IMR-90 (cell line): ENCODE measurements around the gene ADM2. TPM values are rescaled to one million over a fixed set of nuclear protein-coding genes. Genes with fewer than 3 reads are reported as not detected.
A peak's percentile ranks its signal among the peaks of the same experiment; 100 is the strongest.

Experiments
- ATAC-seq: fragments of 200-7000 bp; cut with Tn5 transposase; 2 replicates; pipeline ENCODE4 v1.9.1; 2020; ENCODE audit warnings: low read depth, mild to moderate bottlenecking, moderate library complexity
- BruUV-seq: library from RNA; stranded (reverse); fragments of 400-500 nt; replicated peaks from 2 replicates; lab custom pipeline; 2021; lab: Mats Ljungman, UMichigan
- CTCF ChIA-PET: fragments of 300-600 bp; formaldehyde crosslinking; extraction: SDS; loops from one replicate; lab custom pipeline; 2021; ENCODE audit warnings: antibody characterized with exemption; lab: Yijun Ruan, JAX
- POLR2A ChIA-PET: fragments of 300-600 bp; sonication (Branson Sonifier 250); formaldehyde crosslinking; loops from one replicate; lab custom pipeline; 2022; ENCODE audit warnings: antibody characterized with exemption; ENCODE audit not compliant: unreplicated experiment; lab: Charles Lee
- DNase-seq: peaks from one replicate; pipeline ENCODE4 v3.0.0; 2013
- H2AFZ ChIP-seq: replicated peaks from 2 replicates; pipeline ENCODE3; 2013; ENCODE audit warnings: low read length, mild to moderate bottlenecking; ENCODE audit not compliant: poor library complexity
- H2AK5ac ChIP-seq: 2 replicates; pipeline ENCODE4 v1.6.1; 2013; ENCODE audit warnings: low read depth, low read length, inconsistent platforms
- H2AK9ac ChIP-seq: replicated peaks from 2 replicates; pipeline ENCODE3; 2013; ENCODE audit warnings: mild to moderate bottlenecking, low read depth, low read length, moderate library complexity; ENCODE audit not compliant: poor library complexity
- H2BK120ac ChIP-seq: 2 replicates; pipeline ENCODE4 v1.6.1; 2013; ENCODE audit warnings: low read depth, low read length, inconsistent platforms
- H2BK15ac ChIP-seq: 3 replicates; pipeline ENCODE4 v1.6.1; 2013; ENCODE audit warnings: low read depth, low read length, inconsistent platforms
- H2BK20ac ChIP-seq: 2 replicates; pipeline ENCODE4 v1.6.1; 2013; ENCODE audit warnings: low read depth, mild to moderate bottlenecking, inconsistent platforms, low read length, moderate library complexity
- H2BK5ac ChIP-seq: 2 replicates; pipeline ENCODE4 v1.6.1; 2013; ENCODE audit warnings: mild to moderate bottlenecking, low read depth, low read length, inconsistent platforms; ENCODE audit not compliant: poor library complexity, severe bottlenecking
- H3K14ac ChIP-seq: replicated peaks from 2 replicates; pipeline ENCODE4 v1.6.1; 2013; ENCODE audit warnings: low read depth, low read length, inconsistent platforms
- H3K18ac ChIP-seq: 2 replicates; pipeline ENCODE4 v1.6.1; 2013; ENCODE audit warnings: low read depth, low read length, control low read depth
- H3K23ac ChIP-seq: 2 replicates; pipeline ENCODE4 v1.6.1; 2013; ENCODE audit warnings: low read depth, low read length, inconsistent platforms
- H3K27ac ChIP-seq: 2 replicates; pipeline ENCODE4 v1.5.1; 2013; ENCODE audit warnings: mild to moderate bottlenecking, control low read depth, low read length; ENCODE audit not compliant: insufficient read depth
- H3K27me3 ChIP-seq: 2 replicates; pipeline ENCODE4 v1.6.1; 2013; ENCODE audit warnings: low read length; ENCODE audit not compliant: control insufficient read depth, insufficient read depth
- H3K36me3 ChIP-seq: 2 replicates; pipeline ENCODE4 v1.6.1; 2013; ENCODE audit warnings: low read length, mixed read lengths; ENCODE audit not compliant: control insufficient read depth, insufficient read depth
- H3K4ac ChIP-seq: 2 replicates; pipeline ENCODE4 v1.6.1; 2013; ENCODE audit warnings: low read depth, low read length, inconsistent platforms
- H3K4me1 ChIP-seq: 2 replicates; pipeline ENCODE4 v1.6.1; 2013; ENCODE audit warnings: low read length, mixed read lengths; ENCODE audit not compliant: control insufficient read depth, insufficient read depth
- H3K4me2 ChIP-seq: 2 replicates; pipeline ENCODE4 v1.6.1; 2013; ENCODE audit warnings: low read depth, mild to moderate bottlenecking, control low read depth, low read length, moderate library complexity
- H3K4me3 ChIP-seq: 2 replicates; pipeline ENCODE4 v1.5.1; 2013; ENCODE audit warnings: low read depth, mild to moderate bottlenecking, control low read depth, low read length, moderate library complexity; ENCODE audit not compliant: insufficient read depth
- H3K56ac ChIP-seq: 2 replicates; pipeline ENCODE4 v1.6.1; 2013; ENCODE audit warnings: low read length, inconsistent platforms; ENCODE audit not compliant: insufficient read depth; ENCODE audit errors: extremely low read depth
- H3K79me1 ChIP-seq, 2 experiments: 2 replicates each; pipeline ENCODE4 v1.6.1; 2013; ENCODE audit warnings: low read length in 2 of 2, inconsistent platforms in 1 of 2, low read depth in 1 of 2
- H3K9ac ChIP-seq: 2 replicates; pipeline ENCODE4 v1.6.1; 2013; ENCODE audit warnings: low read depth, low read length, control low read depth
- H3K9me1 ChIP-seq: 2 replicates; pipeline ENCODE4 v1.6.1; 2013; ENCODE audit warnings: low read length, inconsistent platforms; ENCODE audit not compliant: insufficient read depth
- H3K9me3 ChIP-seq: 2 replicates; pipeline ENCODE4 v1.6.1; 2013; ENCODE audit warnings: low read length; ENCODE audit not compliant: control insufficient read depth, insufficient read depth
- H4K20me1 ChIP-seq: 2 replicates; pipeline ENCODE4 v1.6.1; 2013; ENCODE audit warnings: low read length, inconsistent platforms; ENCODE audit not compliant: insufficient read depth
- H4K5ac ChIP-seq: 2 replicates; pipeline ENCODE4 v1.6.1; 2013; ENCODE audit warnings: mild to moderate bottlenecking, low read depth, low read length, control low read depth
- H4K8ac ChIP-seq, 2 experiments: 2 replicates each; pipeline ENCODE4 v1.6.1; 2013; ENCODE audit warnings: low read depth in 2 of 2, low read length in 2 of 2, control low read depth in 1 of 2, inconsistent platforms in 1 of 2
- H4K91ac ChIP-seq: 2 replicates; pipeline ENCODE4 v1.6.1; 2013; ENCODE audit warnings: low read depth, low read length, inconsistent platforms; ENCODE audit not compliant: insufficient read depth
- CHD1 ChIP-seq: IDR thresholded peaks from 2 replicates; pipeline ENCODE4 v1.6.1; 2012; ENCODE audit warnings: low read depth, low read length, improper control_type of control experiment
- NFE2L2 ChIP-seq: fragments of 150-350 bp; IDR thresholded peaks from 2 replicates; pipeline ENCODE4 v1.6.1; 2016; ENCODE audit warnings: low read depth, mild to moderate bottlenecking, low read length
- WGBS, 2 experiments: methylation state at CpG; one replicate each; pipeline versions ENCODE4 v1.1.5 to v1.1.7; 2013; ENCODE audit warnings: missing lambda C conversion rate in 2 of 2; ENCODE audit not compliant: insufficient read length in 1 of 2; ENCODE audit errors: extremely low coverage in 2 of 2; 5-methylcytosine and 5-hydroxymethylcytosine counted together
- dilution Hi-C: fragments of 300-500 bp; cut with HindIII; formaldehyde crosslinking; loops from one replicate; pipeline ENCODE4 v1.14.3; 2018; ENCODE audit warnings: low sequenced_read_pairs; ENCODE audit not compliant: unreplicated experiment
- in situ Hi-C: fragments of 300-500 bp; cut with MboI; formaldehyde crosslinking; loops from 3 replicates; pipeline ENCODE4 v1.14.3; 2019; ENCODE audit warnings: low sequenced_read_pairs, inconsistent platforms, mixed read lengths
- intact Hi-C: fragments of 100-400 bp; cut with micrococcal nuclease; formaldehyde crosslinking; loops from 2 replicates; pipeline ENCODE4 v1.10.0; 2022
- polyA plus RNA-seq, 3 experiments: library from polyadenylated mRNA; depleted of rRNA; stranded (reverse); fragments of >200 nt; gene quantifications; 2 replicates each; pipeline ENCODE4 v1.2.3, GENCODE V29; 2012; ENCODE audit warnings: low replicate concordance in 1 of 3
- total RNA-seq: library from RNA; depleted of rRNA; stranded (reverse); fragments of >200 nt; gene quantifications from 2 replicates; pipeline ENCODE4 v1.2.3, GENCODE V29; 2012

Gene ADM2
- total and polyA plus RNA-seq, 2 of the 4 experiments (the other 2 are of a cell fraction), result 0.18 to 2.3 TPM

- TF ChIP-seq CHD1, result no peak
- 0 out of 2 replicates have a peak, but pooled peaks have one; percentile 4 for TF ChIP-seq NFE2L2
- Histone ChIP-seq H3K14ac (peak overlapping the region; percentile 92), H3K23ac (peak overlapping the region; percentile 97), H2BK5ac (peak overlapping the region; percentile 85), H2BK15ac (no peak overlapping the region; the same call in 2 of the 3 replicates), H3K9ac (peak overlapping the region; percentile 72), H3K27me3 (peaks cover 5% of the 10 kb centered on the region; the same call in 1 of the 2 replicates), H3K9me3 (no peaks in the 10 kb centered on the region), H3K4me1 (peaks cover 20% of the 10 kb centered on the region), H2AFZ (peak overlapping the region; percentile 96), H2AK9ac (peak overlapping the region; percentile 99), H2AK5ac (peak overlapping the region; percentile 94), H3K36me3 (peaks cover 17% of the 10 kb centered on the region), H3K4me3 (peak overlapping the region; percentile 84), H2BK120ac (no peak overlapping the region; the same call in 1 of the 2 replicates), H3K9me1 (peaks cover 15% of the 10 kb centered on the region), H3K4me2 (peak overlapping the region; percentile 90), H4K20me1 (peaks cover 19% of the 10 kb centered on the region), H3K79me1 (peaks cover 11 to 46% of the 10 kb centered on the region in 2 experiments), H3K18ac (no peak overlapping the region), H3K27ac (peak overlapping the region; percentile 96), H4K91ac (peak overlapping the region; percentile 76), H4K5ac (peak overlapping the region; percentile 79), H2BK20ac (no peak overlapping the region), H3K56ac (peak overlapping the region; percentile 61; the same call in 1 of the 2 replicates), H4K8ac (peak overlapping the region; percentile 81 to 82), H3K4ac (peak overlapping the region; percentile 96)
- BruUV-seq, result no TSS peak
- no peak for DNase-seq
- CTCF ChIA-PET, result interaction anchor here (0.7 kb wide), 1 partner anchor 14 kb away, joined by 3 read pairs; no protein-coding TSS in a partner anchor
- in situ Hi-C loops (loop anchor here (5.0 kb wide), 1 partner anchor 50 kb away; the partner anchor contains the start of gene CPT1B), dilution Hi-C loops (no loop called here), intact Hi-C loops (loop anchor here (5.0 kb wide), 1 partner anchor 55 kb away; the partner anchor contains the start of gene CHKB)
- POLR2A ChIA-PET, result no interaction called here
- no peak for ATAC-seq
- WGBS, 2 experiments, result 52% methylated on average over 5 of the region's 29 CpGs; no CpG with 5 or more reads in 1 of the 2 experiments
These were observed 45.8 kb downstream of the ADM2 start for GRCh38 chr22:50526834-50527801.
